ENCODE data around the gene DCLRE1A. TPM values are rescaled to one million over a fixed set of nuclear protein-coding genes. Genes with fewer than 3 reads are reported as not detected.

DCLRE1A gene
- total RNA-seq, 4 donors from 2014 or later: 2.2 to 3.9 (median 3.6) TPM

- no peak for TF ChIP-seq CTCF (IDR thresholded peaks at IDR 0.05)
- no peak for DNase-seq (ENCODE audit: low spot score)
- ATAC-seq (ENCODE audit: low FRiP score): no peak
Measured at GRCh38 chr10:113875212-113875611, 21.3 kb upstream of the DCLRE1A start.

GRCh38 chr10:113872139-113873030, 18.5 kb upstream of the DCLRE1A start:
- DNase-seq (ENCODE audit: low spot score) (no peak), ATAC-seq (ENCODE audit: low FRiP score) (no peak)
- no peak for TF ChIP-seq CTCF (IDR thresholded peaks at IDR 0.05)

- DNase-seq (ENCODE audit: low spot score): no peak
- ATAC-seq (ENCODE audit: low FRiP score): no peak
- TF ChIP-seq CTCF (IDR thresholded peaks at IDR 0.05): no peak
Measured at GRCh38 chr10:113869789-113870188, 15.9 kb upstream of the DCLRE1A start.

GRCh38 chr10:113867904-113868303, 14.0 kb upstream of the DCLRE1A start:
- DNase-seq (ENCODE audit: low spot score) (no peak), ATAC-seq (ENCODE audit: low FRiP score) (no peak)
- TF ChIP-seq CTCF (IDR thresholded peaks at IDR 0.05): no peak

- ATAC-seq (ENCODE audit: low FRiP score) (no peak), DNase-seq (ENCODE audit: low spot score) (no peak)
- TF ChIP-seq CTCF (IDR thresholded peaks at IDR 0.05): no peak
Measured at GRCh38 chr10:113866551-113867394, 12.9 kb upstream of the DCLRE1A start.

GRCh38 chr10:113865901-113866300, 12.0 kb upstream of the DCLRE1A start:
- ATAC-seq (ENCODE audit: low FRiP score) (no peak), DNase-seq (ENCODE audit: low spot score) (no peak)
- TF ChIP-seq CTCF (IDR thresholded peaks at IDR 0.05): no peak

Data from omental fat pad (tissue), 4 donors.